Jurkat, Clone E6-1 (cell line): ENCODE data around the gene CDHR5. TPM values are rescaled to one million over a fixed set of nuclear protein-coding genes. Genes with fewer than 3 reads are reported as not detected.
"Not testable (repeated sequence)": the region's sequence is repeated elsewhere in the genome, so short reads cannot be mapped to it uniquely, and the experiment has no call there.

Experiments
- DNase-seq: peaks from one replicate; pipeline ENCODE4 v3.0.0-alpha.2; 2011; ENCODE audit warnings: low read depth, low spot score
- H3K4me3 ChIP-seq: 2 replicates; pipeline ENCODE4 v1.5.1; 2011; ENCODE audit warnings: mild to moderate bottlenecking, low read length, control low read depth, moderate library complexity
- polyA plus RNA-seq: library from polyadenylated mRNA; unstranded; fragments of >200 nt; gene quantifications from one replicate; pipeline ENCODE4 v1.2.1, GENCODE V29; 2012; ENCODE audit warnings: missing spikeins; ENCODE audit not compliant: insufficient read length, insufficient read depth

CDHR5 gene, protein sequence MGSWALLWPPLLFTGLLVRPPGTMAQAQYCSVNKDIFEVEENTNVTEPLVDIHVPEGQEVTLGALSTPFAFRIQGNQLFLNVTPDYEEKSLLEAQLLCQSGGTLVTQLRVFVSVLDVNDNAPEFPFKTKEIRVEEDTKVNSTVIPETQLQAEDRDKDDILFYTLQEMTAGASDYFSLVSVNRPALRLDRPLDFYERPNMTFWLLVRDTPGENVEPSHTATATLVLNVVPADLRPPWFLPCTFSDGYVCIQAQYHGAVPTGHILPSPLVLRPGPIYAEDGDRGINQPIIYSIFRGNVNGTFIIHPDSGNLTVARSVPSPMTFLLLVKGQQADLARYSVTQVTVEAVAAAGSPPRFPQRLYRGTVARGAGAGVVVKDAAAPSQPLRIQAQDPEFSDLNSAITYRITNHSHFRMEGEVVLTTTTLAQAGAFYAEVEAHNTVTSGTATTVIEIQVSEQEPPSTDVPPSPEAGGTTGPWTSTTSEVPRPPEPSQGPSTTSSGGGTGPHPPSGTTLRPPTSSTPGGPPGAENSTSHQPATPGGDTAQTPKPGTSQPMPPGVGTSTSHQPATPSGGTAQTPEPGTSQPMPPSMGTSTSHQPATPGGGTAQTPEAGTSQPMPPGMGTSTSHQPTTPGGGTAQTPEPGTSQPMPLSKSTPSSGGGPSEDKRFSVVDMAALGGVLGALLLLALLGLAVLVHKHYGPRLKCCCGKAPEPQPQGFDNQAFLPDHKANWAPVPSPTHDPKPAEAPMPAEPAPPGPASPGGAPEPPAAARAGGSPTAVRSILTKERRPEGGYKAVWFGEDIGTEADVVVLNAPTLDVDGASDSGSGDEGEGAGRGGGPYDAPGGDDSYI
- polyA plus RNA-seq: not detected

DNA sequence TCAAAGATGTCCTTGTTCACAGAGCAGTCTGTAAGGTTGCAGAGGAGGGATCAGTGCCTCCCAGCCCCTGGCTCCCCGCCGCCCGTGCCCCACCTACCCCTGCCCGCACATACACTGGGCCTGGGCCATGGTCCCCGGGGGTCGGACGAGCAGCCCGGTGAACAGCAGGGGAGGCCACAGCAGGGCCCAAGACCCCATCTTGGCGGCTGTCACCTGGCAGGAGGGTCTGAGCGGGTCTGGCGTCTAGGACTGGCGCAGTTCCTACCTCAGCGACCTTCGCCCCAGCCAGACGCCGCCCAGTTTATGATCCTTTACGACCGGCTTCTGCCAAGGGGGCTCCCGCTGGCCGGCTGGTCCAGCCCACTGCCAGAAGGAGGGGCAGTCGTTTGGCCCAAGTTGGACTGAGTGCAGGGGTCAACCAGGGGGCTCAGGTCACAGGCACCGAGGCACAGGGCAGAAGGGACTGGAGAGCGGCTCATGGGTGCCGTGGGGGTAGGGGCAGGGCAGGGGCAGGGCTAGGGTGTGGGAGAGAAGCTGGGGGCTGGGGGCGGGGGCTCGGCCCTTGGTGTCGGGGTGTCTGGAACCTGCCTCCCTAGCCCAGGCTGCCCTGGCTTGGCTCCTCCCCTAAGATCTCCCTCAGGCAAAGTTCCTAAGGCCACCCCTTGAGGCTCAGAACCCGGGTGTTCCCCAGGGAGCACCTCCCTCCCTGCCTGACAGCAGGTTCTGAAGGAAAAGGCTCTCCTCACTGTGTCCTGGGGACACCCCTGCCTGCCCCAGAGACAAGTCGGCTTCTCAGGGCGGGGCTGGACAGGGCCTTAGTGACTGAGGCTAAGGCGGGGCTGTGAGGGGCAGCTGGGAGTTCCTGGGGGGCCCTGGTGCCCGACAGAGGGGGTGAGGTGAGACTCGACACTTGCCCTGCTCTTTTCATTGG lies at the start of gene CDHR5:
Gene CDHR5 (minus strand): TSS at position 251 of the 931 bp plus-strand sequence. CDS start 53 bp downstream, at position 198.
- no peak for DNase-seq
- no peak within 1 kb of the TSS for H3K4me3 ChIP-seq

DNA sequence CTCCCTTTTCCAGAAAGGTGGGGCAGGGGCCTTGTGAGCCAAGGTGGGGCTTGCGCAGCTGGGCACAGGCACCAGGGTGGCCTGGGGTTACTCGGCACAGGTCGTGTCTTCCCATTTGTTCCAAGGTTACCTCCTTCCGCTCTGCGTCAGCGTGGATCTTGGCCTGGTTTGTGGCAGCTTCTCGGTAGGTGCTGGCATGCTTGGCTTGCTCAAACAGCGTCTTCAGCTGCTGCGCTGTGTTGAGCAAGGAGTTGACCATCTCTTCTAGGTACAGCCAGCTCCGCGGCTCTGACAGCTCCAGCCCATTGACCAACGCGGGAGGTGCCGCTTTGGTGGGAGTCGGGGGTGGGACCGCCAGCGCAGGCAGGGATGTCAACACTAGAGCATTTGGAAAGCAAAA lies 49.7 kb upstream of the CDHR5 start:
- no peak for DNase-seq

DNA sequence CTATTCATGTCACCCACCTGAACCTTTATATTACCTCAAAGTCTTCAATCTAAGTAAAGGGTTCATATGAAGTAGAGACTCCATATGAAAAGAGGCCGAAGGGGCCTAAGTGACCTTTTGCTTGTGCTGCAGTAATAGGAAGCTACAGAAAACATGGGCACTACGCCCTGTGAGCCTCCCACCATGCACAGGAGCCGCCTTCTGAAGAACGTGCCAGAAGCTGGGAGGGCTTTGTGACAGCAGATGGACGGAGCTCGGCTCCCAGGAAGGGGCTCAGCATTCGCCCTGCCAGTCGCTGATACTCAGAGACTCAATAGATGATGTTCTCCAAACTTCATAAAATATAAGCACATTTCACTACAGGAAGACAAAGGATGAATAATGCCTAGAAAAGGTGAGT lies 49.1 kb upstream of the CDHR5 start:
- no peak for DNase-seq
- H3K4me3 ChIP-seq: no peak overlapping the region

More for the DNA sequence above, 49.7 kb upstream of the CDHR5 start:
- H3K4me3 ChIP-seq: no peak overlapping the region

DNA sequence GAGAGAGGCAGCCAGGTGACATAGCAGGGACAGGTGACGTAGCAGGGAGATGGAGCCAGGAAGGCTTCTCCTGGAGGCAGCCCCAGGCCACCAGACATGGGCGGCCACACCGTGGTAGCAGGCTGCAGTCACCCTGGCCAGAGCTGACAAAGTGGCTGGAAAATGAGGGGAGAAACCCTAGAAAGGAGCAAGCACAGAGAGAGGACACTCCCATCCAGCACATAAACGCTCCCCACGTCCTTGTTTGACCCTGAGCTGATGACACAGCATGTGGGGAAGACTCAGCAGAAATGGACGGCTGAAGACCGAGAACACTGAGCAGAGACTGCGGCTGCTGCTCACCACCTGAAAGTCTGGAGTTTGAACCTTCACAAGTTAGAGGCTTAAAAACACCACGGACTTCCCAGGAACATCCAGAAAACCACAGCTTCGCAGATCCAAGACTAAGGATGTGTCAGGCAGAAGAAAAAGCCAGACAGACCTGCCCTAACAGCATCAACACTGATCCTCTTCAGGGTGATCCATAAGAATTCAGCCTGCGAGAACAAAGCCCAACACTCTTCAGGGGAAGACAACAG lies 41.0 kb upstream of the CDHR5 start:
- no peak overlapping the region for H3K4me3 ChIP-seq
- no peak for DNase-seq

DNA sequence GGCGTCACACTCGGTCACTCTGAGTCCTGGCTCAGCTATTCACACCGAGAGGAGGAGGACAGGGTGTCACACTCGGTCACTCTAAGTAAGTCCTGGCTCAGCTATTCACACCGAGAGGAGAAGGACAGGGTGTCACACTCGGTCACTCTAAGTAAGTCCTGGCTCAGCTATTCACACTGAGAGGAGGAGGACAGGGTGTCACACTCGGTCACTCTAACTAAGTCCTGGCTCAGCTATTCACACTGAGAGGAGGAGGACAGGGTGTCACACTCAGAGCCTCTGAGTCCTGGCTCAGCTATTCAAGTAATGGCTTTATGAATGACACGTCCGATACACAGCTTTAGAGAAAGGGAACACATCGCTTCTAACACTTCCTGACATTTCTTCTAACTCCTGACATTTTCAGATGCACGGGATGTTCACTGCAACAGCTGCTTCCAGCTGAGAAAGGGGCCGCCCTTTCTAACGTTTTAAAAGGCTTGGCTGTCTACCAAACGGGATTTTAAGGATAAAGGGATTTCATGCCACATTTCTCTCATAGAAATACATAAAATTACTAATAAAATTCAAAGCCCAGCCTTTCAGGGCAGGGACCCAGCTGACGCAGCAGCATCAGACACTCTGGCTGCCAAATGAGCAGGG lies 40.4 kb upstream of the CDHR5 start:
- DNase-seq: no peak
- H3K4me3 ChIP-seq: no peak overlapping the region

DNA sequence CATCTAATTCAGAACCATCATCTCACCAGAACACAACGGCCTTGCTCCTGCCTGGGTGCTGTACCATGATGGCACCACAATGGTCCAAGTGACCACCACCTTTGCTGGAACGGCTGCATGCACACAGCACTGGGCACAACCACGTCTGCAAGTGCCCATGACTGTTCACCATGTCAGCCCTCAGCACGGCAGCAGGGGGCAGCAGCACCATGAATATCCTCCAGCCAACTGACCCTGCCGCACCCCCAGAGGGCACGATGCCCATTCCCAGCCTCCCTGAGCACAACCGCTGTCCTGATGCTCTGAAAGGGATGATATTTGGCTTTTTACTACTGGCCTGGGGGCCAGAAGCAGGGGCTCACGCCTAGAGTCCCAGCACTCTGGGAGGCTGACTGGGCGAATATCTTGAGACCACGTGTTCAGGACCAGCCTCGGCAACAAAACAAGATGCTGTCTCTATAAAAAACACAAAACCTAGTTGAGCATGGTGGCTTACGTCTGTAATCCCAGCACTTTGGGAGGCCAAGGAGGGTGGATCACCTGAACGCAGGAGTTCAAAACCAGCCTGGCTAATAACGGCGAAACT lies 38.0 kb upstream of the CDHR5 start:
- no peak for DNase-seq

DNA sequence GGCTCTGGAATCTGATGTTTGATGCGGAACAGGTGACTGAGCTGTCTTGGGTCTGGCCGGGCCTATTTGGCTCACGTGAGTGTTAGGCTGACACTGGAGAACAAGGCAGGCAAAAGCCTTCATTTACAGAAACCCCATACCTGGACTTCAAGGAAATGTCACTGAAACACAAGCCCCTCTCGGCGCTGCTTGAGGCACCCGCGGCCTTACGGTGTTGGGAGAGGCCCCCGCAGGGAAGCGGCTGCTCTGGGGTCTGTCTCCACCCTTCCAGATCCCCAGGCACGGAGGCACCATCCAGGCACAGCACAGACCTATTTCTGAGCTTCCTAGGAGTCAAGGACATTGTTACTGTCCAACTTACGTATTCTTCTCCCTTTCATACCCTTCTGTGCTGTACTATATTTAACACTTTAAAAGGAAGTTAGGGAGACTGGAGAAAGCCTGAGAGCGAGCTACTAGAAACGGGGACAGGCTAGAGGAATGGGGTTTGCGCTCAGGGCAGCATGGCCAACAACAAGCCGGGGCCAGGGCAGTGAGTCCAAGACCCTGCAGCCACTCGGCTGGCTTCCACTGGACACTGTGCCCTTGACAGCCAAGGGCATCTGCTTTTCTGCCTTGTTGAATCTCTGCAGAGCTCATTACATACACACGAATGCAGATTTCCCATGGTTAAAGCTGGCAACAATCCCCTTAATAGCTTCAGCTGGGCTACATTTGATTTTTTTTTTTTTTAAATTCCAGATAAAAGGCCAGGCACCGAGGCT lies 36.1 kb upstream of the CDHR5 start:
- no peak for DNase-seq

More for the DNA sequence above, 38.0 kb upstream of the CDHR5 start:
- no peak overlapping the region for H3K4me3 ChIP-seq

DNA sequence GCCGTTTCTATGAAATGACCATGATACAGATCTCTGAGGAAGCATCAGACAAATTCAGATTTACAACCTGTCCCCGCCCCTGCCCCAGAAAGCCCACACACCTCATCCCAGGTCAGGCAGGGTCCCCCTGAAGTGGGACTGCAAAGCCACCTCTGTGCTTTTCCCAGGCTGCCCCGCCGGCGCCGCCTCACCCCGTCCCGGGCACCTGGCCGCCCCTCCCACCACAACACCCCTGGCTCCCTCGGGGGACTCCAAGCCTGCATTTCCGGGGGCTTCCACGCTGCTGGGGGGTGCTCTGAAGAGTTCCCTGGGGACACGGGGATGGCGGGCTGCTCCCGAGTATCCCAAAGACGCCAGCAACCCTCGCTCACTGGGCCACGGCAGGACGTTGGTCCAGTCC lies 35.5 kb upstream of the CDHR5 start:
- DNase-seq: no peak
- H3K4me3 ChIP-seq: no peak overlapping the region

More for the DNA sequence above, 36.1 kb upstream of the CDHR5 start:
- H3K4me3 ChIP-seq: no peak overlapping the region

DNA sequence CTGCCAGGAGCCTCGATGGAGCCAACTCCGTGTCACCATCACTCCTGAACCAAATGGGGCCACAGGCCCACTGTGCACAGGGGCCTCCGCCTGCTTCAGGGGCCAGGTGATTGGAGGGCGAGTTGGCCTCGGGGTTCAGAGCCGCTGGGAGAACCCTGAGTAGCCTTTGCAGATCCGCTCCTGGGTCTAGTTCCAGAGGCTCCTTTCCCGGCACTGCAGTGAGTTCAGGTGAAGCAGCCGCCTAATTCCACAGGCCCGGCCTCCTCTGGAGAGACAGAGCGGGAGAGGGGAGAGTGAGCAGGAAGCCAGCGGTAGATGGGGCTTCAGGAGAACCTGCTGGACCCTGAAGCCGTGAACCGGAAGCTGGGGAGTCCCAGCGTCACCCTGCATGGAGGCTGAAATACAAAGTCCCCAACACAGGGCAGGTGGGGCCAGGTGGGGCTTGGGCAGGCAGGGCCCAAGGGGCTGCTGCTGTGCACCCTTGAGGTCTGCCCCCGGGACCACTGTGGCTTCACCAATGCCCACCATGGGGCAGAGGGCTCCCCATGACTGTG lies 34.9 kb upstream of the CDHR5 start:
- no peak for DNase-seq
- no peak overlapping the region for H3K4me3 ChIP-seq

DNA sequence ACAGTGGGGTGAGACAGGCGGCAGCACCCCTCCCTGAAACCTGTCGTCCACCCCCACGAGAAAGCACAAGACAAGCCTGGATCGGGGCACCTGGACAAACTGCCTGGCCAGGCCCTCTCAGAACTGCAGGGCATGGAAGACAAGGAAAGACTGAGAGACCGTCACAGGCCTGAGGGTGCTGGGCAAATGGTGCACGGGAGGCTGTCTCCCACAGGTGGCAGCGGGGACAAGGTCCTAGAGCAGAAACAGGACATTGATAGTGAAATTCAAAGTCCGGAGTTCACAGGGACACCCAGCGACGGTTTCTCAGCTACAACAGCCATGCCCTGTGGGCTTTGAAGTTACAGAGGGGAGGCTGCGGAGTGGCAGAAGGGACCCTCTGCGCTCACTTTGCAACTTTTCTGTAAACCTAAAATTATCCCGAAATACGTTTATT lies 33.0 kb upstream of the CDHR5 start:
- H3K4me3 ChIP-seq: no peak overlapping the region
- no peak for DNase-seq

DNA sequence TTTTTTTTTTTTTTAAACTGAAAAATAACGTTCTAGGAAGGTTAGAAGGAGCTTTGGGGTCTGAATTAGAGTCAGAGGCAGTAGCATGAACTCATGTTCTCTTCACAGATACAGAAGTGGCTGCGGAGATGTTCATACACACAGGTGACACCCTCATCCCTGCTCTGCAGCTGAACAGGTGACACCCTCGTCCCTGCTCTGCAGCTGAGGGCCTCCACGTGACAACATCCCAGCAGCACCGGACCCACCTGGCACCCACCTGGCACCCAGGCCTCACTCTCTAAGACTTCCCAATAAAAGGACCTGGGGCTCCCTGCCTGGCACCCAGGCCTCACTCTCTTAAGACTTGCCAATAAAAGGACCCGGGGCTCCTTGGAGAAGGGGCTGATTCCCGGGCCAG lies 32.1 kb upstream of the CDHR5 start:
- no peak overlapping the region for H3K4me3 ChIP-seq
- DNase-seq: no peak

DNA sequence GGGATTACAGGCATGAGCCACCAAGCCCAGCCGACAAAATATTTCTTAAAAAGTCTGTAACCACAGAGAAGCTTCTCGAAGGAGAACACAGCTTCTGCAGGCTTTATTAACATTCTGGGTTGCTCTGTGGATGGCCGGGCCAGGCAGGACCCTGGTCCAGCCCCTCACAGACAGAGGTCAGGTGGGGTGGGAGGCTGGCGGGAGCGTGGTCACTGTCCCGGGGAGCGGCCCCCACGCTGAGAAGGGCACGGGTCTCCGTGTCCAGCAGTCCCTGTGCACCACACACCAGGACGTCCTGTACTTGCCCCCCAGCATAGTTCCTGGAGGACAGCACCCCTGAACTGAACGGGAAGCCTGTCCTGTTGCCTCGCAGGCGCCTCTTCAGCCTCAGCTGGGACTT lies 31.7 kb upstream of the CDHR5 start:
- DNase-seq: no peak

DNA sequence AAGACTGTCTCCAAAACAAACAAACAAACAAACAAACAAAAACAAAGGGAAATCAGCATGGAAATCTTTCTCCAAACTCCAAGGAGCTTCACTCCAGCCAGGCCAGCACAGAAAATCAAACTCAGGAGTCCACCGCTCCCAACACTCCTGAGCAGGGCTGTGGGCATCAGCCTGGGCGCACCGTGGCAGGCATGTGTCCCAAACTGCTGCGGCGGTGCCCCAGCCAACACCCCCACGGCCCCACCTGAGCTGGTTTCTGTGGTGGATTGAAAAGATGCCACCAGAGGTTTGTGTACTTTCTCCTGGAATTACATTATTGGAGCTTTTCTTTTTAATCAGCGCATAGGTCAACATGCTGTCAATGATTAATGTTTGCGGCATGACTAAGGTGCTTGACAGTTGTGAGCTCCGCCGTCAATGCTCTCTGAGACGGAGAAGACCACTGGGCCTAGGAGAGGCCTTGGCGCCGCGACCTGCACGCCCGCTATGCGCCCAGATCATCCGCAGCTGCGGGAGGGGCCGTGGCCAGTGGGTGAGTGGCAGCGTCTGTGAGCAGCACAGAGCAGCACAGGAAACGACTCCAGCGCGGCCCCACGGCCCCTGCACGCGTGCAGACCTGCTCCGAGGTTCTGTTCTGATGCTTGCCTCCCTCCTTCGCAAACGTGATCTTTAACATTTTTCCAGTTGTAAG lies 30.4 kb upstream of the CDHR5 start:
- no peak overlapping the region for H3K4me3 ChIP-seq
- no peak for DNase-seq

More for the DNA sequence above, 31.7 kb upstream of the CDHR5 start:
- no peak overlapping the region for H3K4me3 ChIP-seq

DNA sequence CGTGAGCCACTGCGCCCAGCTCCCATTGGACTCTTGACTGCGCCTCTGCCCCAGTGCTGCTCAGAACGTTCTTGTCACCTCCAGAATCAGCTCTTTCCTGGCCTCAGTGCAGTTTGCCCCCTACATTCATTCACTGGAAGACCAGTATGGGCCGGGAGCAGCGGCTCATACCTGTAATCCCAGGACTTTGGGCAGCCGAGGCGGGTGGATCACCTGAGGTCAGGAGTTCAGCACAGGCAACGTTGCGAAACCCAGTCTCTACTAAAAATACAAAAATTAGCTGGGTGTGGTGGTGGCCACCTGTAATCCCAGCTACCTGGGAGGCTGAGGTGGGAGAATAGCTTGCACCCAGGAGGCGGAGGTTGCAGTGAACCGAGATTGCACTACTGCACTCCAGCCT lies 29.7 kb upstream of the CDHR5 start:
- not testable (repeated sequence) for DNase-seq

DNA sequence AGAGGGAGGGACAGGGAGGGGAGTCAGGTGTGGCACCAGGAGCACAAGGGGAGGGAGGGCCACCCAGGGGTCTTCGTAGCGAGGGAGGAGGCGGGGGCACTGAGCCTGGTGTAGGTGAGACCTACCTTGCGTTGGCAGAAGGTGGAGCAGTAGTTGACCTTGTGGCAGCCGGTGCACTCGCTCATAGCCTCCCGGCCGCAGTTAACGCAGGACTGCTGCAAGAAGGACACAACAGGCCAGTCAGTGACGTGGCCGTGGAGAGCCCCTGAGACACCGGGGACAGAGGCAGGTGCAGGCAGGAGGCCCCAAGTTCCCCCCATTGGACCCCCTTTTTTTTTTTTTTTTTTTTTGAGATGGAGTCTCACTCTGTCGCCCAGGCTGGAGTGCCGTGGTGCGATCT lies 29.1 kb upstream of the CDHR5 start:
- DNase-seq: no peak
- no peak overlapping the region for H3K4me3 ChIP-seq

More for the DNA sequence above, 29.7 kb upstream of the CDHR5 start:
- H3K4me3 ChIP-seq: not testable (repeated sequence)

DNA sequence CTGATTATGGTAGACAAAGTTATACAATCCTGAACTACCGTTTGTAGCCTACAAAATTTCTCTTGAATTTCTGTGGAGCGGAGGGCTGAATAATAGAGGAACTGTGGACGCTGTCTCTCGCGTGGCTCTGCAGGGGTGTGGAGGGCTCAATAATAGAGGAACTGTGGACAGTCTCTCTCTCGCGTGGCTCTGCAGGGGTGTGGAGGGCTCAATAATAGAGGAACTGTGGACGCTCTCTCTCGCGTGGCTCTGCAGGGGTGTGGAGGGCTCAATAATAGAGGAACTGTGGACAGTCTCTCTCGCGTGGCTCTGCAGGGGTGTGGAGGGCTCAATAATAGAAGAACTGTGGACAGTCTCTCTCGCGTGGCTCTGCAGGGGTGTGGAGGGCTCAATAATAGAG lies 28.4 kb upstream of the CDHR5 start:
- not testable (repeated sequence) for H3K4me3 ChIP-seq, DNase-seq
